ENCODE data around the gene PAPPA.
A peak's percentile ranks its signal among the peaks of the same experiment; 100 is the strongest.

The PAPPA gene

DNA sequence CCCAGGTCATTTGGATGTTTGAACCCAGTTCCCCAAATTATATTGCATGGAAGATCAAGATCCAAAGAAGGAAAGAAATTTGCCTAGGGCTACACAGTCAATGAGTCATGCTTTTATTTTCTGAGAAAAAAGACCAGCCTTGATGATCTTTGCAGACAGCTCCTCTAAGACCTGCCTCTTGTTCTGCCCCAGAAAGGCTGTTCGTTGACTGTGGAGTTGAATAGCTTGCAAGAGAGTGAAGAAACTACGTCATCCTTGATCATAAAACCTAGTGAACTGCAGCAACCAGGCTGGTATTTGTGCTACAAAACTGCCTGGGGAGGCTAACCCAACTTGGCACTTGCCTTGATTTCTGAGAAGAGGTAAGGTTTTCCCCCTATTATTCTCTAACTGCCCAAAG is 263.9 kb downstream of the PAPPA start:
- no peak for DNase-seq (ENCODE audit: low read depth, low spot score)

DNA sequence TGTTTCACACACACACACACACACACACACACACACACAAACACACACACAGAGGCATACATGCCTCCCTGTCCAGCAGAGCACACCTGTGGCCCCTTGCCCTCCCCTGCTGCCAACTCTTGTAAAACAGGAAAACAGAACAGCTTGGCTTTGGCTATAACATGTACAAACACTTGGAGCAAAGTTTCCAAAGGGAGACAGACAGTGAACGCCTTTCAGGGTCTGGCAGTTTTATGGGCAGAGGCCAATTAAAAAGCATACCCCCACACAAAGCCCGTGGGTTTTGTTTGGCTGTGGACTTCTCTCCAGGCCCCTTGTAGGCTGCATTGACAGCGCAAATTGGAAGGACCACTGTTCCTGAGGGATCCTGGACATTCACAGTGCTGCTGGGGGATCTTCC is 265.6 kb downstream of the PAPPA start:
- DNase-seq (ENCODE audit: low read depth, low spot score): no peak

DNA sequence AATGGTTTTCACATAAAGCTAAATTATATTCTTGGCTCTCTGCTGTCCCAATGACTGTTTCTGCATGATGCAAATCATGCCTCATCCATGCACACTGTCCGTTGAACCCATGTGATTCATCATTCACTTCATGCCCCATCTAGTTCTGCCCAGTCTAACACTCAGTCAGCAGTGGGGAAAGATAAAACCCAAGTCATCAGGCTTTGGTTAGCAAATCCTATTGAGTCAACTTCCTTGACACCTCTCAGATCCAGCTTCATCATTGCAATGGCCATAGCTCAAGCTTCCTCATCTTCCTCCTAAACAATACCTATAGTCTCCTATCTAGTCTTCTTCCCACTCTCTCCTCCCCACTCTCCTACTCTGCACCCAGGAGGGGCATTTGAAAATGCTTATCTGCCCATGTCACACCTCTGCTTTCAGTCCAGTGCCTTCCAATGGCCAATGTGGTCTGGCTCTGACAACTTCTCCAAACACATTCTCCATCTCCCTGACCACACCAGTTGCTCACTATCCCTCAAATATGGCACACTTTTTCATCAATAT is 267.5 kb downstream of the PAPPA start:
- DNase-seq (ENCODE audit: low read depth, low spot score): no peak

DNA sequence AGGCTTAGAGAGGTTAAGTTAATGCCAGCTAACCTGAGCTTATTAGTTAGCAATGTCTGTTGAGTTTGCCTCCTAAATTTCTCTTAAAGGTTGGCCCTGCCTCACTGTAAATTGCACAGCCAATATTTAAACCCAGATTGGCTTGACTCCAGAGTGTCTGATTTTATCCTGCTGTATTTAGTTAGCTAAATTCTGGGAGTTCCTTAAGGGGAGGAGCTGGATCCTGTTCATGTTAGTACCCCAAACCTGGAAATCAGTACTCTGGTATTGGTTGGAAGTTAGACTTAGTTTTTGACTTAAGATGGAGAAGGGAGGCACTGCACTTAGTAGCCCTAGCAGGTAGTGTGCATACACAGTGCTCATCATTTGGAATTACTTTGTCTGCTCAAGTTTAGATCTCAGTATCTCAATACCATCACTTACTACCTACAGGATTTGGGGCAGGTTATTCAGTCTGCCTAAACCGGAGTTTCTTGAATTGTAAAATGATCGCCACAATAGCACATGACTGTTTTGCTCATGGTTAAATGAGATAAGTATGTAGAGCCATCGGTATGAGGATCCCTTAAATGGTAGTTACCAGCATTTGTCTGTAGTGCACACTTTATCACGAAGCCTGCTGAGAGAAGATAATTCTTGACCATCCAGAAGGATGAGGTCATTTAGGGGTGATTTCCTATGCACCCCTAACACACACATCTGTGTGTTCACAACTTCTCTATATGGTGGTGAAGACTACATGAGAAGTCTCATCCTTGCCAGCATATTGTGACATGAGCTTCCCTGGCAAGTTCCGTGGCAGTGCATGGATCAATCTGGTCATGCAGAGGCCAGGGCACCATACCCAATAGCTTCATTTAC is 268.8 kb downstream of the PAPPA start:
- no peak for DNase-seq (ENCODE audit: low read depth, low spot score)

DNA sequence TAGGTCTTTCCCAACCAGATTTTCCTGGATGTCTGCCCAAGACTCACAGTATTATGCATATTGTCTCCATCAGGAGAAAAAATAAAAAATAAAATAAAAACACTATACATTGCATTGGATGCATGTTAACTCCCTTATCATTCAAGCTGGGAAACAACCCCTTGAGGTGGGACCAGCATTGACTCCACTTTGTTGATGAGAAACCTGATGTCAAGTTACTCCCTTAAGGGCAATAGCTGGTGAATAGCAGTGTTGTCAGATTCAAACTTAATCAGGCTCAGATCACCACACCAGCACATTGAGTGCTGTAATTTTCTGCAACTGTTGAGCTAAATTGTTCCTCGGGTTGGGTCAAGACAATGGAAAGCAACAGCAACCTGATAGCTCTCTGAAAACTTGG is 269.6 kb downstream of the PAPPA start:
- no peak for DNase-seq (ENCODE audit: low read depth, low spot score)

DNA sequence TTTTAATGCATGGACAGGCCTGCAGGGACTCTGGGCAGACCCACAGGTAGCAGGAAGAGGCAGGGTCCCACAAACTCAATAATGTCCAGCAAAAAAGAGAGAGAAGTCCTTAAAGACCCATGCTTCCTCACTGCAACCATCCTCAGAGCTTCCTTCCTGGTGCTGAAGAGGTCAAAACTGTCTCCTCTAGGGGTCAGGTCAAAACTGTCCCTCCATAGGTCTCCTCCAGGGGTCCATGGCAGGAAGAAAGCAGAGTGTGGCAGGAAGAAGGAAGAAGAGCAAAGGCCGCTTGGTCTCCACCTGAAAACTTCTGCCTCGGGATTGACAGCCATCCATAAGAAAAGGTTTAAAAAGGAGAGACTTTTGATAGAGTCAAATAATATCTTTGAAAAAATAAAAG is 271.7 kb downstream of the PAPPA start:
- DNase-seq (ENCODE audit: low read depth, low spot score): no peak

DNA sequence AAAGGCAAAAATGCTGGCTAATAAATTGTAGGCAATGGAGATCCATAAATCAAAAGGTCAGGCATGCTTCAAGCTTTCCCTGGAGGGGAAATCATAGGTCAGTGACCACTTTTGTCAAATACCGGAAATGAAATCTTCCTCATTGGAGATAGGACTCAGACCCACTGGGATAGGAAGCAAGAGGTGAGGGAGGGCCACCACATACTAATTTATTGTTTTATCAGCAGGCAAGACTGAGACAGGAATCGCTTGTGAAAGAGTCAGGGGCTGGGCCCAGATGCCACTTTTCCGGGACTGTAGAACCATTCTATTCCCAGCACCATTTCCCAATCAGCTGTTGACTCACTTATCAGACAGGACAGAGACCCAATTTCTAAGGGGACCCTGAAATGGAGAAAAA is 277.3 kb downstream of the PAPPA start:
- no peak for DNase-seq (ENCODE audit: low read depth, low spot score)

DNA sequence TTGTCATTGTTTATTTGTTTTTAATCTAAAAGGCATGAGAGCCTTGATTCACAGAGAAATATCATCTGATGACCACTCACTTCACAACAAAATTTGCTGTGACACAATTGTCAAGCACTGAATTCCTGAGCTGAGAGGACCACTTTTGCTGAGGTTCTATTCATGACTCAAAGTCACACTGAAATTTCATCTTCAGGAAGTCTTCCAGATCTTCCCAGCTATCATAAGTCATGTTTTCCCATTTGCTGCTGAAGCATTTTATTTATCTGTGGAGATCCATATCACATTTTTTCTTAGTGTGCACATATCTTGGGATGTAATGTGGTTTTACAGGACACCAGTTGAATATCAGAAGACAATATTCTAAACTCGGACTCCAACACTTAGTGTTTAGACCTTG is 278.5 kb downstream of the PAPPA start:
- no peak for DNase-seq (ENCODE audit: low read depth, low spot score)

DNA sequence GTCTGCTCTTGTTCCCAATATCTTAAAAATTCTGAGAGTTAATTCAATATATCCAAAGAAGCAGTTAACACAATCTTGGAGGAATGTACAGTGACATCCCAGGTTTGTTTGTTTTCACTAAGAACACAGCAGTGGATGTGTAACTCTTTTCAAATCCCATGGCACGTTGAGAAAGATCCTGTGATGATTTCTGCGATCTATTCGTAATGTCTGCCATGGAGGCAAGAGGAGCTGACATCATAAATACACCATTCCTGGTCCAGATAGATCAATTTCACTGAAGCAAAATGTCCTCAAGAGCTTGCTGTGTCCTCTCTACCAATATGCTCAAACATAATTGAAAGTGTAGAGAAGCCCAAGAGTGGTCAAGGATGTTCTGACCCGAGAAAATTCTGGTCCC is 280.7 kb downstream of the PAPPA start:
- DNase-seq (ENCODE audit: low read depth, low spot score): no peak

DNA sequence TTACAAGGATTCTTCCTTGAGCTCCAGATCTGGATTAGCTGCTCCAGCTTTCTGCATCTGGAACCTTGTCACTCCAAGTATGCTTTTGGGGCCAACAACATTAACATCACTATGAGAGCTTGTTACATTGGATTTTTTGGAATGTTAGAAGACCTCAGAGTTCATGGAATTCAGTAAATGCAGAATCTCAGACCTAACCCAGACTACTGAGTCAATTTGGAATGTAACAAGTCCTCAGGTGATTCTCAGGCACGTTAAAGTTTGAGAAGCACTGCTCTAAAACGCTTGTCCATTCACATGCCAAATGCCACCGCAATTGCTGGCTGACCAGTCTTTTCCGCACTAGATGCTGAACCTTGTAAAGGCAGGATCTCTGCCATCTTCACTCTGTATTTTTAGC is 282.1 kb downstream of the PAPPA start:
- DNase-seq (ENCODE audit: low read depth, low spot score): no peak

DNA sequence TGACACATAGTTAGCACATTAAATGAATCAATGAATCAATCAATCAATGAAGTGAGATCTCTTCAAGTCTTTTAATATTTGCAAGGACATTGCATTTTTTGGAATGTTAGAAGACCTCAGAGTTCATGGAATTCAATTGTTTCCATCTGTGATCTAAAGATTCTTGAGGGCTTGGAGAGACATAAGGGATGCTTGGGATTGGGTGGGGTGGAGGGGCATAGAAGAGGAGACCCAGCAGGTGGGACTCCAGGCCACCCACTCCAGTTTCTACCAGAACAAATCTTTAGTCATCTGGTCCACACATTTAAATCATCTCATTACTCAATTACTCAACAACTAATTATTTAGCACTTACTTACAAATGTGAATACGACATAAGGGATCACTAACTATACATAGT is 282.5 kb downstream of the PAPPA start:
- DNase-seq (ENCODE audit: low read depth, low spot score): no peak

DNA sequence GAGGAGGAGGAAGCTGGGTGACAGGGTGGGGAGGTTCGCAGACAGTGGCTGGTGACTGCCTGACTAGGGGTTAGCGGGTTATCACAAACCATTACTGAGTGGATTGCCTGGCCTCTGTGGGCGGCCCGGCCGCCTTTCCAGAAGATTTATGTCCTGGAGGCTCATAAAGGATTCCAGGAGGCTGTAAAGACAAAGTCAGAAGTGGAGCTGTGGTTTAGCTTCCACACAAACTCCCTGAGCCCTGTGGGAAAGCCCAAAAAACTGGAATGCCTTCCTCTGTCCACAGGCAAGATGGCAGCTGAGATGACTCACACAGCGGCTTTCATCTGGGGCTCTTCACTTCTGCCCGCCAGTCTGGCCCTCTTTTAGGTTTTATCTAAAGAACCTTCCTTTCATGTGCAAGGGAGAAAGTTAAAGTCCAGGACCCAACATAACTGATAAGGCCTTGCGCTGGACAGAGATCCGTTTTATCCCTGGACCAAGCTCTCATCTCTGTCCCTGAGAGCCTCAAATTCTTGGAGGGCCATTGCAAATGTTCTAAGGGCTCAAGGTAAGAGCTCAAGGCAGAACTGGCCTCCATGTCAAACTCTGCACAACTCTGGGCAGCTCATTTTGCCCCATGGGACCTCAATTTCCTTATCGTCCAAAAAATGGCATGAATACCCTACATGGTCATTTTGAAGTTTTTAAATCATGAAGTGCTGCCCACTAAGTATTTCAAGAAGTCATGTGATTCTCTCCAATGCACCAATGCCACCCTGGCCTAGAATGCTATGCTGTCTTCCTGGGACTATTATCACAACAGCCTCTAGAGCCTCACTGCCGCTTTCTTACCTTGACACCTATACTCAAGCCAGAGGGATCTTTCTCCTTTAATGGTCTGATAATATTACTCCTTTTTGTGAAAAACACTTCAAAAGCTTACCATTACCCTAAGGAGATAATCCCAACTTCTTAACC is 284.1 kb downstream of the PAPPA start:
- DNase-seq (ENCODE audit: low read depth, low spot score): no peak

DNA sequence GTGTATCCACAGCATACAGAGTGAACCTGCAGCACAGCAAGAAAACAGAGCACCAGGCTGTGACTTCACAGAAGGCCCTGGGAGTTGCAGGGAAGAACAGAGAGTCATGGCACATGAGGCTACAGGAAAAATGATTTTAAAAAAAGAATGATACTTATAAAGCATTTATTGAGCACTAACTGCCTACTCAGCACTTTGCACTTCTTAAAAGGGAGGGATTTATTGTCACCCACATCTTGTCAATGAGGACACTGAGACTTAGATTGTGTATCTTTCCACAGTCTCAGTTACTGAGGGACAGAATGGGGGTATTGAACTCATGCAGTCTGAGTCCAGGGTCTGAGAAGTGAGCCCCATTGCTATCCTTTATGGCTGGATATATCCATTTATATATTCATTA is 288.9 kb downstream of the PAPPA start:
- no peak for DNase-seq (ENCODE audit: low read depth, low spot score)

DNA sequence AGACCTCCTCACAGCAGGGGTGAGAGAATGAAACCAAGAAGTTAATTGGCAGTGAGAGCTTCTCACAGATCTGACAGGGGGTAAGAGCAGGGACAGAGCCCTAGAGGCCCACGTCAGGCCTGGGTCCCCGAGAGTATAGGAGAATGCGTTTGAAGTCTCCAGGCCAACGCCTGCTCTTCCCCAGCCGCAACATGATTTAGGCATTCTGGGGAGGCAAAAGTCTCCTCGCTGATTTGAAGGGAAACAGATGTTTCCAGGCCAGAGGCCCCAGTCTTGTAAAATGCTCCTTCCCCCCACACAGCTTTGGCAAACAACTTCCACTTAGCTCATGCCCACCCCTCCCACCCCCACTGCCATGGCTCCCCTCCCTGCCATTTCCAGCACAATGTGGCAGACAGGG is 294.3 kb downstream of the PAPPA start:
- no peak for DNase-seq (ENCODE audit: low read depth, low spot score)

DNA sequence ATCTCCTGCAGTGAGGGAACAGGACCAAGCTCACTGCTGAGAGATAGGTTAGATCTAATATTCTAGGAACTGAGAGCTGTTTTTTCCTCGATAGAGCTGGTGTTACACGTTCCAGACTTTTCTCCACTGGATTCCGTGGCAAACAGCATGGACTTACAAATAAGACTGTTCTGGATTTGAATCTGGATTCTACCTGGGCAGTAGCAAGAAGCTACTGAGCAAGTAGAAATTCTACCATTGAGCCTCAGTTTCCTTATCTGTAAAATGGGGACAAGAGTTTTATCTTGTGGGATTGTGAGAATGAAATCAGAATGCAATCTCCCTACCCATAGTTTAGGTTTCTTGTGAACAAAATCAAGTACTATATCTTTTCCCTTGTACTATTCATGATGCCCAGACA is 294.8 kb downstream of the PAPPA start:
- DNase-seq (ENCODE audit: low read depth, low spot score): no peak

DNA sequence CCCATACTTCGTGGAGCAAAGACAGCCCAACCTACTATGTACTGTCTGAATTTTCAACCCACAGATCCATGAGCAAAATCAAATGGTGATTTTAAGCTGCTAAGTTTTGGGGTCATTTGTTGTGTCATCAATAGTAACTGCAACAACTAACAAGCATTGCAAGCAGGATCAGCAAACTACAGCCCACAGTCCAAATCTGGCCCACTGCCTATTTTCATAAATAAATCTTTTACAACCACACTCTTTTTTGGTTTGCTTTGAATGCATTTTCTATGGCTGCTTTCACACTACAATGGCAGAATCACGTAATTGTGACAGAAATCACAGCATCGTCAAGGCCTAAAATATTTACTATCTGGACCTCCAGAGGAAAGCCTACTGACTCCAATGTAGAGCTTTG is 296.4 kb downstream of the PAPPA start:
- no peak for DNase-seq (ENCODE audit: low read depth, low spot score)

DNA sequence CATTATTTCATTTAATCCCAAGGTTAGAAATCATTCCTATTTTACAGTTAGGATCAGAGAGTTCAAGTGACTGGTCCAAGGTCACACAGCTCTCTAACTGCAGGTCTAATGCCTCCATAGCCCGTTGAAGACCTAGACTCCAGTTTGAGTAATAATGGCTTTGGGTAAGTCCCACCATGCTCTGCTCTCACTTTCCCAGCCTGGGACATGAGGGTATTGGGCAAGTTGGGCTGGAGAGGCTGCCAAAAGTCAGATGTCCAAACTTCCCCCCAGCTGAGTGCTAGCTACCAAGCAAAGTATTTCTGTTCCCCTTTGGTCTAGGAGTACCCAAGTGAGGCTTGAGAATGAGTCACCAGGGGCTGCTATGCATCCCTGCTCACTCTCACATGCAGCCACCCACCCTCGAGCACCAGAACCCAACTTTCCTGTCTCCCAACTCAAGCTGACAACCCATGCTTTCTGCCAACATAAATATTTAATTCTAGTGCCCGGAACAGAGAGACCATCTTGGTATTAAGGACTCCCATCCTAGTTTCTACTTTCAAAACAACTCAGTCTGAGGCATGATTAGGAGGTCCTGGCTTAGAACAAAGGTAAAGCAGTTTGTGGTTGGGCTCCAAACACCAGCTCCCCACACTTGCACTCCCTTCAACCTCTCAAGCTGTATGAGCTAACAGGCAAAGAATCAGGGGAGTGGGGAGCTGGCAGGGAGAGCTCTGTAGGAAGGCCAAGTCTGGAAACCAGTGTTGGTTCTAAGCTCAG is 297.0 kb downstream of the PAPPA start:
- DNase-seq (ENCODE audit: low read depth, low spot score): peak; percentile 90

DNA sequence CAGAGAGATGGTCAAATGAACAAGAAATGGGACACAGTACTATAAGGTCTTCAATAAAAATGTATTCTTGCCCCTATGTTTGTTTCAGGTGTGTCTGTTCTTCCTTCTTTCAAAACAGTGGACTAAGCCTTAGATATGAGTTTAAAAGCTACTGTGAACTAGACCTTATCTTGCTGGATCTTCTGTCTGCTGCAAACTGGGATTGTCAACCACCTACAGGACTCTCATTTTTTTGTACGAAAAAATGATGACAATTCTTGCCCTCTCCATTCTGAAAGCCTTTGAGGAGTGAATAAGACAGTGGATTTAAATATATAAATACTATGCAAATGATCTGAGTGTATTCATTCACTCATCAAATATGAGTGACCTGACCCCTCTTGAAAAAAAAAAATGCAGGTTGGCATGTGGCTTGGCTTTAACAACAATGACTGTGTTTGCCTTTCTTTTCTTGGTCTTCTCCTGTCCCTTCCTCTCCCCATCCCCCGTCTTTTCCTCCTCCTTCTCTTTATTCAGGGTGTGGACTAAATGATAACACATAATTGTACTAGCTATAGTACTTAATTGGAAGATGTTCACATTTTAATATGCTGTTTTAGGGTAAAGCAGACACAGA is 298.0 kb downstream of the PAPPA start:
- DNase-seq (ENCODE audit: low read depth, low spot score): no peak
